OCI-LY1 (cell line): ENCODE results near the gene RHOG.

Experiments
- H2AFZ ChIP-seq: fragments of 200-600 bp; sonication (generic), shearing (Covaris generic); 2 replicates; pipeline ENCODE4 v1.6.0; 2014; ENCODE audit warnings: antibody characterized with exemption, mild to moderate bottlenecking, low read length
- H3F3A ChIP-seq: fragments of 200-600 bp; sonication (generic), shearing (Covaris generic); 2 replicates; pipeline ENCODE4 v1.6.0; 2014; ENCODE audit warnings: mild to moderate bottlenecking, antibody characterized with exemption, low read length, moderate library complexity; ENCODE audit not compliant: insufficient read depth
- H3K27ac ChIP-seq: fragments of 200-600 bp; sonication (generic); 2 replicates; pipeline ENCODE4 v1.5.1; 2014; ENCODE audit warnings: low read length, mixed run types, mild to moderate bottlenecking, low read depth; ENCODE audit not compliant: poor library complexity, severe bottlenecking
- H3K27me3 ChIP-seq: fragments of 200-600 bp; sonication (generic); 2 replicates; pipeline ENCODE4 v1.6.0; 2014; ENCODE audit warnings: antibody characterized with exemption, mild to moderate bottlenecking, low read length, moderate library complexity; ENCODE audit not compliant: insufficient read depth
- H3K36me3 ChIP-seq: fragments of 200-600 bp; sonication (generic); 2 replicates; pipeline ENCODE4 v1.6.1; 2014; ENCODE audit warnings: mild to moderate bottlenecking, antibody characterized with exemption, low read length, moderate library complexity, mixed read lengths; ENCODE audit not compliant: insufficient read depth
- H3K4me1 ChIP-seq: fragments of 200-600 bp; sonication (generic); 2 replicates; pipeline ENCODE4 v1.5.1; 2014; ENCODE audit warnings: mild to moderate bottlenecking, low read length, moderate library complexity; ENCODE audit not compliant: insufficient read depth, severe bottlenecking
- H3K4me2 ChIP-seq: fragments of 200-600 bp; sonication (generic), shearing (Covaris generic); 2 replicates; pipeline ENCODE4 v1.6.1; 2014; ENCODE audit warnings: low read length
- H3K4me3 ChIP-seq: fragments of 200-600 bp; sonication (generic); 2 replicates; pipeline ENCODE4 v1.5.1; 2014; ENCODE audit warnings: low read length, low read depth, mild to moderate bottlenecking, mixed read lengths; ENCODE audit not compliant: poor library complexity, severe bottlenecking
- H3K79me2 ChIP-seq: fragments of 200-600 bp; shearing (Covaris generic); 2 replicates; pipeline ENCODE4 v1.6.1; 2016; ENCODE audit warnings: mixed run types, low read length, mixed read lengths; ENCODE audit not compliant: insufficient read depth
- H3K9ac ChIP-seq: fragments of 200-600 bp; sonication (generic), shearing (Covaris generic); 2 replicates; pipeline ENCODE4 v1.6.1; 2014; ENCODE audit warnings: mild to moderate bottlenecking, low read length, mixed read lengths
- H3K9me2 ChIP-seq: fragments of 200-600 bp; sonication (generic), shearing (Covaris generic); 2 replicates; pipeline ENCODE4 v1.6.1; 2014; ENCODE audit warnings: low read depth, mild to moderate bottlenecking, low read length, mixed read lengths
- H3K9me3 ChIP-seq: fragments of 200-600 bp; shearing (Covaris generic); 2 replicates; pipeline ENCODE4 v1.6.1; 2014; ENCODE audit warnings: low read length, mixed read lengths
- H4K20me1 ChIP-seq: fragments of 200-600 bp; sonication (generic), shearing (Covaris generic); 2 replicates; pipeline ENCODE4 v1.6.0; 2016; ENCODE audit warnings: mild to moderate bottlenecking, low read length; ENCODE audit not compliant: insufficient read depth
- CTCF ChIP-seq: fragments of 200-600 bp; sonication (generic), shearing (Covaris generic); IDR thresholded peaks from 2 replicates; pipeline ENCODE4 v1.5.1; 2017; ENCODE audit warnings: mild to moderate bottlenecking, antibody characterized with exemption, low read length, moderate library complexity, mixed read lengths
- EZH2 ChIP-seq: fragments of 200-600 bp; sonication (generic), shearing (Covaris generic); IDR thresholded peaks from 2 replicates; pipeline ENCODE4 v1.8.0; 2017; ENCODE audit warnings: borderline replicate concordance, mixed run types, mild to moderate bottlenecking, antibody characterized with exemption, low read length, moderate library complexity, mixed read lengths

The RHOG gene

DNA sequence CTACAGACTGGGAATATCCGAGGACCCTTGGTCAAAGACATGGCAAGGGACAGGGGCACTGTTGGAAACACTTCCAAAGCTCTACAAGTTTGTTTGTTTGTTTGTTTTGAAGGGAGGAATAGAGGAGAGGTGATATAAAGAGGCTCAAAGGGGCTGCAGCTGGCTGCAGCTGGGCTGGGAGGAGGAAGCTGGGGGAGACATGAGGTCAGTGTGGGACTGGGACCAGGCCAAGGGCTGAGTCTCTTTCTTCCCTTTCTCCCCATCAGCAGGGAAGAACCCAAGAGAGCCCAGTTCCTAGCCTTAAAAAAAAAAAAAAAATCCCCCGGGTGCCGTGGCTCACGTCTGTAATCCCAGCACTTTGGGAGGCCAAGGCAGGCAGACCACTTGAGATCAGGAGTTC is 5.0 kb downstream of the RHOG start:
- no peaks in the 10 kb centered on the region for H3F3A ChIP-seq
- TF ChIP-seq CTCF (no peak), EZH2 (no peak)
- H3K4me2 ChIP-seq = no peak overlapping the region
- H3K9me2 ChIP-seq = no peaks in the 10 kb centered on the region
- H2AFZ ChIP-seq = no peak overlapping the region
- H3K9ac ChIP-seq = no peak overlapping the region
- H3K27ac ChIP-seq = no peak overlapping the region
- H3K4me3 ChIP-seq = no peak overlapping the region
- no peaks in the 10 kb centered on the region for H3K27me3 ChIP-seq
- no peaks in the 10 kb centered on the region for H3K9me3 ChIP-seq
- peaks cover 34% of the 10 kb centered on the region for H3K79me2 ChIP-seq
- no peaks in the 10 kb centered on the region for H4K20me1 ChIP-seq
- peaks cover 38% of the 10 kb centered on the region for H3K36me3 ChIP-seq
- peaks cover 47% of the 10 kb centered on the region for H3K4me1 ChIP-seq

DNA sequence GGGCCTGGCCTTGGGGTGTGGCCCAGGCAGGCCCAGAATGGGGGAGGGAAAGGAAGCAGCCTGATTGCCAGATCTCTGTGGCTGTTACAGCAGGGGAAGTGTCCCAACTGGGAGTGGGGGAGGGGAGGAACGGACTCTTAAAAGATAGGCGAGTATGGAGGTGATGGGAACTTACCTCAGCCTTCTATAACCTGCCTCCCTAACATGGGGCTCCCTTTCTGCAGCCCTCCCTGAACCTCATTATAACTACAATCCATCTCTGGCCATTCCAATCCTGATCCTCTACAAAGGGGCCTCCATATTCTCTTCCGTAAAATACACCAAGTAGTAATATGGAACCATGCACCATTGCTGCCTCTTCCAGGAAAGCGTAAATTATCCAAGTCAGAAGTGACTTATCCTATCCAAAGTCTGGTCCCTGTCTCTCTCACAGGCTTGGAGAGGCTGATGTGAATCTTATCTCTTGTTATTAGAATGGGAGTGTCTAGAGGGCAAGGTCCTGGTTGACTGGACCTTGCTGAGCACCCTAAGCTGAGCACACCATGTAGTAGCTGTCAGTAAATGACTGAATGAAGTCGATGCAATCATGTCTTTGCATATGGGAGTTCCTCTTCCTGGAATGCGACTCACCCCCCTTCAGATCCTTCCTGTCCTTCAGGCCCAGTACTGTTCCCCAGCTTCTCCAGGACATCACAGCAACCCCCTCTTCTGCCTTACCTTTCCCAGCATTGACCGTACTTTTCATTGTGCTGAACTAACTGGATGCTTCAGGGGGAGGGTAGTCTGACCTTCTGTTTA is 5.9 kb downstream of the RHOG start:
- Histone ChIP-seq H3K27ac (no peak overlapping the region), H3F3A (no peaks in the 10 kb centered on the region), H3K36me3 (peaks cover 46% of the 10 kb centered on the region), H2AFZ (no peak overlapping the region), H4K20me1 (no peaks in the 10 kb centered on the region), H3K79me2 (peaks cover 31% of the 10 kb centered on the region), H3K4me3 (no peak overlapping the region), H3K9me3 (no peaks in the 10 kb centered on the region), H3K4me2 (no peak overlapping the region), H3K27me3 (no peaks in the 10 kb centered on the region), H3K9ac (no peak overlapping the region), H3K4me1 (peaks cover 46% of the 10 kb centered on the region), H3K9me2 (no peaks in the 10 kb centered on the region)
- TF ChIP-seq CTCF (no peak), EZH2 (no peak)

DNA sequence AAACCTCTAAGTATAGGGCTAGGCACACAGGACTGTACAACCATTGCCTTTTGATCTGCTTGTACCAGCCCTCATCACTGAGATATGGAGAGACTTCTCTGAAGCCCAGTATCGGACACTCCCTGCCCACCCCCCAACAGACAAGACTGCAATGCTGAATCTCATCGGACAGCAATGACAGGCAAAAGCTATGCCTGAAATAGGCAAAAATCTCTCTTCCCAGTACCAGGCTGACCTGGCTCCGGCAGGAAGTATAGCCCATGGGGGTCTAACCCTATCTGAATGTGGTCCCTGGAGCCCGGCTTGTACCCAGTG is 6.5 kb downstream of the RHOG start:
- H3F3A ChIP-seq = no peaks in the 10 kb centered on the region
- TF ChIP-seq EZH2 (no peak), CTCF (no peak)
- no peaks in the 10 kb centered on the region for H4K20me1 ChIP-seq
- H3K27ac ChIP-seq = no peak overlapping the region
- H3K79me2 ChIP-seq = peaks cover 27% of the 10 kb centered on the region
- H3K9me3 ChIP-seq = no peaks in the 10 kb centered on the region
- H3K9me2 ChIP-seq = no peaks in the 10 kb centered on the region
- H2AFZ ChIP-seq = no peak overlapping the region
- peaks cover 41% of the 10 kb centered on the region for H3K4me1 ChIP-seq
- H3K4me2 ChIP-seq = no peak overlapping the region
- no peak overlapping the region for H3K4me3 ChIP-seq
- no peak overlapping the region for H3K9ac ChIP-seq
- H3K36me3 ChIP-seq = peaks cover 47% of the 10 kb centered on the region
- H3K27me3 ChIP-seq = no peaks in the 10 kb centered on the region
